Stimulated activated CD4-positive, alpha-beta T cell treated with anti-CD3 and anti-CD28 coated beads, Interleukin-4, amount 100 ng/mL, for 1 hour (primary cell): ENCODE data around the gene ZPBP2.
"Not testable (repeated sequence)": the region's sequence is repeated elsewhere in the genome, so short reads cannot be mapped to it uniquely, and the experiment has no call there.

Experiments used
- DNase-seq: peaks from one replicate; pipeline ENCODE4 v3.0.0-alpha.2; 2020

The ZPBP2 gene

GRCh38 chr17:39867880-39868553 lies at the start of gene ZPBP2:
Gene ZPBP2 (plus strand): TSS chr17:39868202. CDS start chr17:39868355, 153 bp downstream.
- DNase-seq, result peak; percentile 66

- DNase-seq, result no peak
Observed at GRCh38 chr17:39818358-39819000, 49.5 kb upstream of the ZPBP2 start.

GRCh38 chr17:39820541-39820940 lies 47.5 kb upstream of the ZPBP2 start:
- no peak for DNase-seq

- DNase-seq, result no peak
Observed at GRCh38 chr17:39820987-39821386, 47.0 kb upstream of the ZPBP2 start.

- peak; percentile 14 for DNase-seq
Observed at GRCh38 chr17:39822051-39822451, 46.0 kb upstream of the ZPBP2 start.

GRCh38 chr17:39823407-39824054 lies 44.5 kb upstream of the ZPBP2 start:
- no peak for DNase-seq

- no peak for DNase-seq
Observed at GRCh38 chr17:39826334-39826733, 41.7 kb upstream of the ZPBP2 start.

- no peak for DNase-seq
Observed at GRCh38 chr17:39828443-39828842, 39.6 kb upstream of the ZPBP2 start.

GRCh38 chr17:39831588-39831987 lies 36.4 kb upstream of the ZPBP2 start:
- no peak for DNase-seq

GRCh38 chr17:39834017-39834416 lies 34.0 kb upstream of the ZPBP2 start:
- no peak for DNase-seq

- no peak for DNase-seq
Observed at GRCh38 chr17:39835038-39835786, 32.8 kb upstream of the ZPBP2 start.

- DNase-seq, result no peak
Observed at GRCh38 chr17:39836117-39836516, 31.9 kb upstream of the ZPBP2 start.

- no peak for DNase-seq
Observed at GRCh38 chr17:39838057-39838456, 29.9 kb upstream of the ZPBP2 start.

GRCh38 chr17:39838784-39839183 lies 29.2 kb upstream of the ZPBP2 start:
- DNase-seq, result no peak

GRCh38 chr17:39841134-39841683 lies 26.8 kb upstream of the ZPBP2 start:
- DNase-seq, result no peak

- no peak for DNase-seq
Observed at GRCh38 chr17:39845052-39845846, 22.8 kb upstream of the ZPBP2 start.

GRCh38 chr17:39846205-39846604 lies 21.8 kb upstream of the ZPBP2 start:
- no peak for DNase-seq

- no peak for DNase-seq
Observed at GRCh38 chr17:39848600-39848999, 19.4 kb upstream of the ZPBP2 start.

- DNase-seq, result not testable (repeated sequence)
Observed at GRCh38 chr17:39850186-39850585, 17.8 kb upstream of the ZPBP2 start.

GRCh38 chr17:39852239-39852638 lies 15.8 kb upstream of the ZPBP2 start:
- DNase-seq, result no peak

GRCh38 chr17:39854909-39855308 lies 13.1 kb upstream of the ZPBP2 start:
- no peak for DNase-seq
